GM12892 (cell line): ENCODE measurements around the gene ERFL.

Experiments used
- DNase-seq: peaks from one replicate; pipeline ENCODE4 v3.0.0; 2011; ENCODE audit not compliant: insufficient read length
- FAIRE-seq: peaks from 2 replicates; lab custom pipeline; 2011; peaks lifted over from hg19 to GRCh38; lab: Jason Lieb, UNC
- POLR2A ChIP-seq: IDR thresholded peaks from 2 replicates; pipeline ENCODE4 v1.6.1; 2011; ENCODE audit warnings: low read depth, low read length, control low read depth
- POLR2AphosphoS5 ChIP-seq: IDR thresholded peaks from 2 replicates; pipeline ENCODE4 v1.6.1; 2011; ENCODE audit warnings: low read depth, low read length, control low read depth
- TAF1 ChIP-seq: IDR thresholded peaks from 2 replicates; pipeline ENCODE4 v1.6.1; 2011; ENCODE audit warnings: low read depth, mild to moderate bottlenecking, control low read depth, low read length, borderline replicate concordance

ERFL gene

DNA sequence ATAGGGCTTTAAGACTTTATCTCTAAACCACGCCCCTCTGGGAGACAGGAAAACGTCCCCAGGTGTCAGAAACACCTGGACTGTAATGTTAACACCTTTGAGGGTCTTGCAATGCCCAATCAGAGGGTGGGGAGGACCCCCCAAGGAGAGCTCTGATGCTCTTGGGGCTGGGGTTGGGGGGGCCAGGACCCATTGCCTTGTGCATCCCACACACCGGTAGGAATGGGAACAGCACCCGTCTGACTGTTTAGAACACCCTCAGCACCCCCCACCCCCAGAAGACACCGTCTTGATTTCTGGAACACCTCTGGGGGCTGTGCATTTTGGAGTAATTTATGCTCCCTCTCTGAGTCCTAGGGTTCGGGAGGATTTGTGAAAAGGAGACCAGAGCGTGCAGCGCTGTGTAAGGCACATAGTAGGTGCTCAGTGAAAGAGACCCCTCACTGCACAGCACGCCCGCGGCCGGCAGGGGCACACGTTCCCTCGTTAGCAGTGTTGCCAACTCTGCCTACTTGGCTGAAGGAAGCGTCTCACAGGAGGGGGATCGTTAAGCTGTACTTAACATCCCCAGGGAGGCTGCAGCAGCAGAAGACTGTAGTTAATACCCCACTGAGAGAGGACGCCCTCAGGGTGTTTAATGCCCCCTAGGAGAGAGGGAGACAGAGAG is 2.8 kb upstream of the ERFL start:
- FAIRE-seq (no peak), DNase-seq (no peak)
- TF ChIP-seq POLR2A (no peak), TAF1 (no peak), POLR2AphosphoS5 (no peak)

GRCh38 chr19:41930322-41930722 is 2.1 kb upstream of the ERFL start:
- FAIRE-seq (no peak), DNase-seq (no peak)
- no peak for TF ChIP-seq POLR2A
- no peak for TF ChIP-seq TAF1
- no peak for TF ChIP-seq POLR2AphosphoS5

DNA sequence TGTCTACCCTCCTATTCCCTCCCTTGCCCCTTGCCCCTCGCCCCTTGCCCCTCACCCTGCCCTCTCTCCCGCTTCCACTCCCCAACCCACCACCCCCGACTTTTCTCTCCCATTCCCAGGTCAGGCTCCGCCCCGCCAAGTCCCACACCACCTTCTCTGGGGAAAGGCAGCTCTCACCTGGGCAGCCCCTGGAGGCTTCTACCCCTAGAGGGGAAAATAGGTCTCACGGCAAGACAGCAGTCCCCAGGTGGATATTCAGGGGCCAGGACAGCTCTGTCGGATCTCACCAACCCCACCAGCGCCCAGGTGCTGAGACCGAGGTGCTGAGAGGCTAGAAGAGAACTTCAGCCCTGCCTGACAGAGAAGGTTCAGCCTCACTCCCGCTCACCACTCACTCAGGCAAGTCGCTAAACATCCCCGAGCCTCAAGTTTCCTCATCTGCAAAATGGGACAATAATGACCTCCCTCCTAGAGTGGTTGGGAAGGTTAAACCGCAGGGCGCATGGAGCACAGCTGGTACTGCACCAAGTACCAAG is 1.4 kb upstream of the ERFL start:
- DNase-seq (no peak), FAIRE-seq (no peak)
- TF ChIP-seq POLR2A (no peak), TAF1 (no peak), POLR2AphosphoS5 (no peak)

GRCh38 chr19:41928754-41929535 is 696 bp upstream of the ERFL start:
- TF ChIP-seq POLR2AphosphoS5 (no peak), TAF1 (no peak), POLR2A (no peak)
- peak; percentile 93 for FAIRE-seq
- no peak for DNase-seq

- TF ChIP-seq TAF1: no peak
- FAIRE-seq: no peak
- DNase-seq: no peak
These were observed 604 bp downstream of the ERFL start for GRCh38 chr19:41927497-41928192.

DNA sequence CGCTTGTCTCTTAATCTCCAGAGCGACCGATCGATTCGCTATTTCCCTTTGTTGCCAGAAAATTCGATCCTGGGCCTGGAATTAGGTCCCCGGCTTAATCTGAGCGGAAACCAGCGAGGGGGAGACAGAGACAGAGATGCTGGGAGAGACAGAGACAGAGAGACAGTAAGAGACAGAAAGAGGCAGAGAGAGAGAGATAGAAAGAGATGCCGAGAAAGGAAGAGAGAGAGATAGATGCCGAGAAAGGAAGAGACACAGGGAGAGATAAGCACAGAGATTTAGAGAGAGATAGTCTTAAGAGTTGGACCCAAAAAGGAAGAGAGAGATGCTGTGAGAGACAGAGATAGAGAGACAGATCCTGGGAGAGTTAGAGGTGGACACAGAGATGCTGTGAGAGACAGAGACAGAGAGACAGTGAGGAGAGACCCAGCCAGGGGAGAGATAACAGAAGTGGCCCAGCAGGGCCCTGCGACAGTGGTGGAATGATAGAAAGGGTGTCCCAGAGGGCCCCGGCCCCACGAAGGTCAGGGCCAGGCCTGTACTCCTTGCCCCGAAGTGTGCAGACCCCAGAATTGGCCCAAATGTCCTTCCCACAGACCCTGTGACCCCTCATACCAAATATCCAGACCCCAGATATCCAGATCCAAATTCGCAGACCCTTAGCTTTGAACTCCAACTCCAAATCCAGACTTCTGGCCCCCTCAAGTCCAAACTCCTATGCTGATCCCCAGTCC is 1.3 kb downstream of the ERFL start:
- DNase-seq (no peak), FAIRE-seq (no peak)
- TF ChIP-seq TAF1 (no peak), POLR2A (no peak), POLR2AphosphoS5 (no peak)

DNA sequence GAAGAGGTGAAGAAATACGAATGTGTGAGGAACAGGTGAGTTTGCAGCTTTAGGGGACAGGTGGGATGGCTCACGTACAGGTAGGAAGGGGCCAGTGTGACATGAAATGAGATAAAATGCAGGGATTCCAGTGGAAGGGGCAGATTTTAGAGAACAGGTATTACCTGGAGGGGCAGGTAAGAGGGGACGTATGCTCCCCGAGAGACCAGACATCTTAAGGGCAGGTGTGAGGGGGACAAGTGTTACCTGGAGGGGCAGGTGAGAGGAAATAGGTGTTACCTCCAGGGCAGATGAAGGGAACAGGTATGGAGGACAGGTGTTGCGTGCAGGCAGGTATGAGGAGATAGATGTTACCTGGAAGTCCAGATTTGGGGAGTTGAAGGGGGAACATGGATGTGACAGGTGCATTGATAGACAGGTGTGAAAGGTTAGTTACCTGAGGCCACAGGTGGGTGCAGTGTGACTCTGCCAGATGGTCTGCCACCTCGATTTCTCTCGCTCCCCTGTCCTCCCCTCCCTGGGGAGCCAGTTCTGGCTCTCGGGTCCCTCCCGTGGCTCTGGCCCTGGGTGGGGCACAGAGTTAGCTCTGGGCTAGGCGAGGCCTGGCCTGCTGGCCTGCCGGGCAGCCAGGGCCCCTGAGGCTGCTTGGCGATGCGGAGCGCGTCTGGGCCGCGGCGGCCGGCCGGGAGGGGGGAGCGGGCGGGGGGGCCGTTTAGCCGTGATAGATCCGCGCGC is 2.1 kb downstream of the ERFL start:
- DNase-seq: no peak
- TF ChIP-seq POLR2AphosphoS5 (no peak), POLR2A (no peak), TAF1 (no peak)
- FAIRE-seq: no peak

DNA sequence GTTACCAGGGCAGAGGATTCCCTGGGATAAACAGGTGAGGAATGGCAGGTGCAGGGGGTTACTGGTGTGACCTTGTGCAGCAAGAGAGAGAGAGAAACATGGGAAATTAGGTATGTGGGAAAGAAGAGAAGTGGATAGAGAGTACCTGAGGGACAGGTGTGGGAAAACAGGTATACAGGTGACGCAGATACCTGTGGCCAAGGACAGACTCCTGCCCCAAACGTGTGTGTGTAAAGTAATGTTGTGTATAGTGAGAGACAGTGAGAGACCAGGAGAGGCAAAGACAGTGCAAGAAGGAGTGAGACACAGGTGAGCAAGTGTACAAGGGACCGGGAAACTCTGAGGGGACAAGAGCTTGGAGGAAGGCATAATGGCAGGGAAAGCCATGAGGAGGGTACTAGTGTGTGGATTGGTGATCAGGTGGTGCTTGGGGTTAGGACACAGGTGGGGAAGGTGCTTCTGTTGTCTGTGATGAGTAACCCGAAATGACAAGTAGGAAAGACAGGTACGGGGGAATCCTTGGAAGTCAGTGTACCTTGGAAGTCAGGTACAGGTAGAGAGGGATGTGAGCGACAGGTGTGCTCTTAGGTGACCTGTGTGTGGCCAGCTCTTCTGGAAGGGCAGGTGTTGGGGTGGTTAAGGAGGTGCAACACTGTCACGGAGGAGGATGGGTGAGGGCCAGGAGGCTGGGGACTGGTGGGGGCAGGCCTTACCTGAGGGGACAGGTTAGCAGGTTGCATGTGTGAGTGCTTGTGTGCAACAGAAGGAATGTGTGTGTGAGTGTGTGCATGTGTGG is 2.8 kb downstream of the ERFL start:
- FAIRE-seq: no peak
- no peak for TF ChIP-seq POLR2A
- no peak for TF ChIP-seq POLR2AphosphoS5
- no peak for TF ChIP-seq TAF1
- no peak for DNase-seq

GRCh38 chr19:41924151-41925145 is 3.8 kb downstream of the ERFL start:
- FAIRE-seq (no peak), DNase-seq (no peak)
- no peak for TF ChIP-seq TAF1
- TF ChIP-seq POLR2AphosphoS5: no peak
- no peak for TF ChIP-seq POLR2A
